HG02840 (cell line): Measurements from ENCODE around the gene CARD19.
"Not testable (repeated sequence)": the region's sequence is repeated elsewhere in the genome, so short reads cannot be mapped to it uniquely, and the experiment has no call there.

Experiments
- ATAC-seq: cut with Tn5 transposase; IDR thresholded peaks from one replicate; pipeline ENCODE4 v1.9.1; 2021; ENCODE audit warnings: mild to moderate bottlenecking, moderate library complexity, moderate number of reproducible peaks; ENCODE audit not compliant: unreplicated experiment, low FRiP score

CARD19 gene

GRCh38 chr9:93099551-93100275 lies 3.7 kb downstream of the CARD19 start:
- no peak for ATAC-seq

GRCh38 chr9:93100276-93100636 lies 4.2 kb downstream of the CARD19 start:
- ATAC-seq, result no peak

GRCh38 chr9:93101086-93101485 lies 5.1 kb downstream of the CARD19 start:
- not testable (repeated sequence) for ATAC-seq

GRCh38 chr9:93105620-93106019 lies 9.6 kb downstream of the CARD19 start:
- ATAC-seq, result no peak

- ATAC-seq, result no peak
Measured at GRCh38 chr9:93107151-93107824, 11.3 kb downstream of the CARD19 start.

- no peak for ATAC-seq
Measured at GRCh38 chr9:93107825-93108161, 11.8 kb downstream of the CARD19 start.

GRCh38 chr9:93108291-93109041 lies 12.4 kb downstream of the CARD19 start:
- no peak for ATAC-seq

- ATAC-seq, result no peak
Measured at GRCh38 chr9:93110311-93110855, 14.4 kb downstream of the CARD19 start.

- ATAC-seq, result no peak
Measured at GRCh38 chr9:93111001-93111370, 15.0 kb downstream of the CARD19 start.

- no peak for ATAC-seq
Measured at GRCh38 chr9:93111371-93112115, 15.5 kb downstream of the CARD19 start.

- ATAC-seq, result no peak
Measured at GRCh38 chr9:93112116-93112863, 16.3 kb downstream of the CARD19 start.

GRCh38 chr9:93112864-93113389 lies 16.9 kb downstream of the CARD19 start:
- no peak for ATAC-seq

GRCh38 chr9:93114169-93114983 lies 18.4 kb downstream of the CARD19 start:
- no peak for ATAC-seq

GRCh38 chr9:93114984-93115335 lies 18.9 kb downstream of the CARD19 start:
- no peak for ATAC-seq

- ATAC-seq, result no peak
Measured at GRCh38 chr9:93115486-93116071, 19.6 kb downstream of the CARD19 start.

- ATAC-seq, result no peak
Measured at GRCh38 chr9:93116072-93116961, 20.3 kb downstream of the CARD19 start.

- ATAC-seq, result not testable (repeated sequence)
Measured at GRCh38 chr9:93117521-93117920, 21.5 kb downstream of the CARD19 start.
